Measurements from ENCODE around the gene SUB1.

The SUB1 gene

DNA sequence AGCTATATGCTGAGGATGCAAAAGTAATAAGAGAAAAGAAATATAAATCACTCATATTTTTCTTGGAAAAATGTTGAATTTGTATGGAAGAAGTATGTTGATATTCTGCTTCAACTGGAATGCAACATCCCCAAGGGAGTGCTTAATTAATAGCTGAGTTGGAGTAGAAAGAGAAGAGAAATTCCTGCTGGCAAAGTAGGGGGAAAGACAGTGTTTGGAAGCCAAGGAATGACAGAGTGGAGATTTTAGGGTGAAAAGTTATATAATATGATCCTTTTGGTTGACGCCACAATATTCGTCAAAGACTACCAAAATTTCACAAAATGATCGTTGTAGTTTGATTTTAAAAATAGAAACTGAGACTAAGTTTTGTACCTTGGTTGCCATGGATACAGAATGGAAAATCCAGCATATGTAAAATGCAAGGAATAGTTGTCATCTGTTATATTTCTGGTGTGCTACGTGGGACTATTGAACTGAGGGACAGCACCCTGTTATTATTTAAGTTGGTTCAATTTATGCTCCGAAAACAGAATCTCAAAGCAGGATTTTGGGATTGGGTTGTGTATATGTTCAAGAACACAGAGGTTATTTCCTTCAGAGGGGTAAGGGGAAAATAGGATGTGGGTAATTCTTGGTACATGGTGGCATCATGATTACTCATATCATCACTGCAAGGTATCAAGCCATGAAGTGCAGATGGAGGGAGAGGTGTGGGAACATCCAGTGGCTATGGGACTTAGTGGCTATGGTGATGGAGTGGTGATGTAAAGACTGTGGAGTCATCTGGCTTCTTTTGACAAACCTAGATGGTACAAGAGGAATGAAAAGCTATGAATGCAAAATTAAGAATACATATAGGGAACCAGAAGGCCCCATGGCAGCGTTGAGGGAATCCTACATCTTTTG, 61.0 kb downstream of the SUB1 start:
- no peak for DNase-seq

DNA sequence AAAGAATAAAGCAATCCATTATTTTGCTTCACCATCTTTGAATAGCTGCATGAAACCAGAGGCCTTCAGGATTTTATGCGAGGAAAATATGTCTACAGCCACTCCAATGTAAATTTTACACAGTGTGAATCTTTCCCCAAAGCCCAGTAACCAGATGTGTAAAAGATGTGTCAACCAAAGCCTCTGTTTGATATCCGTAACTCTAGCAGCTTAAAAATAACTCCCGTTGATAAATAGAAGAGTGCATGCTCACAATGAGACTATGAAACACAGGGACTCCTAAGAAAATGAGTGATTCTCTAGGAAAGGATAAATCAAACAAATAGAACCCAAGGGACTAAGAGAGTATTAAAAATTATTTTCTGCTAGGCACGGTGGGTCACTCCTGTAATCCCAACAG, 65.7 kb downstream of the SUB1 start:
- DNase-seq: no peak

DNA sequence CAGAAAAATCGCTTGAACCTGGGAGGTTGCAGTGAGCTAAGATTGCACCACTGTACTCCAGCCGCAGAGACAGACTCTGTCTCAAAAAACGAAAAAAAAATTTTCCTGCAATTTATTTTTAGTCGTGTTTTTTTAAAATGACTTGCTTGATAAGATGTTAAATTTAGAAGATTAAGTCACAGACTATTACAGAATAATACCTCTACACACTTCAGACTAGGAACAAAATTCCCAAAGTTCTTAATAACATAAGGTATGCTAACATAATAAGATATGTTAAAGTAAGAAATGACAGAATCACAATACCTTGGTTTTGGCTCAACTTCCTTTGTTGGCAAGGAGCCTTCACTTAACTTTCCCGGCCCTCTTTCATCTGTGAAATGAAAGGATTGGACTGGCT, 66.3 kb downstream of the SUB1 start:
- DNase-seq: no peak
